Activated CD4-positive, alpha-beta T cell treated with anti-CD3 and anti-CD28 coated beads, Interleukin-10, Interleukin-2, amounts not matched to agents 100 ng/mL and 50 ng/mL, durations not matched to agents 16 hours and 8 hours (primary cell): ENCODE data around the gene TLX2.
"Not testable (repeated sequence)": the region's sequence is repeated elsewhere in the genome, so short reads cannot be mapped to it uniquely, and the experiment has no call there.

Source experiments
- DNase-seq: peaks from one replicate; pipeline ENCODE4 v3.0.0-alpha.2; 2020

TLX2 gene

GRCh38 chr2:74514368-74515270 lies at the start of gene TLX2:
Gene TLX2 (plus strand): TSS chr2:74514450. CDS start chr2:74514807, 357 bp downstream.
- no peak for DNase-seq

GRCh38 chr2:74470742-74471141 lies 43.5 kb upstream of the TLX2 start:
- DNase-seq = not testable (repeated sequence)

GRCh38 chr2:74471332-74472065 lies 42.8 kb upstream of the TLX2 start:
- no peak for DNase-seq

GRCh38 chr2:74472086-74472944 lies 41.9 kb upstream of the TLX2 start, which contains the start of gene MRPL53:
Gene MRPL53 (minus strand): TSS chr2:74472680. CDS start chr2:74472660, 20 bp downstream.
- peak; percentile 97 for DNase-seq

- no peak for DNase-seq
Measured at GRCh38 chr2:74472945-74473258, 41.3 kb upstream of the TLX2 start.

GRCh38 chr2:74474481-74474880 lies 39.8 kb upstream of the TLX2 start:
- DNase-seq = no peak

- no peak for DNase-seq
Measured at GRCh38 chr2:74474899-74475298, 39.4 kb upstream of the TLX2 start.

DNA sequence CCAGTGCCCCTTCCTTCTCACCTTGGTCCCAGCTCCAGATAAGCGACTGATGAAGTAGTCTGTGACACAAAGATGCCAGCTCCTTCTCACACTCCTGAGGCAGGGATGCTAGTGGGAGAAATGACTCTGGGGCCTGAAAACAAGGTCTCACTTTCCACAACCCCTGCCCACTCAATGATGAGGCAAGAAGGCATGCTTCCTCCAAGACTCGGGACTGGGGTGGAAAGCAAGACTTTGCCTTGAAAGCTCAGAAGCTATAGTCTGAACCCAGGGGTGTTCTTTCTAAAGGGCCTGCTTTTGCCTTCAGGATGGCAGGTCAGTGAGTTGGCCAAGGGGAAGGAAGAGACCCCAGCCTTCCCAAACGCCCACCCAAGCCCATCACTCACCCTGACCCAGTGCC lies 32.8 kb upstream of the TLX2 start:
- DNase-seq = no peak

DNA sequence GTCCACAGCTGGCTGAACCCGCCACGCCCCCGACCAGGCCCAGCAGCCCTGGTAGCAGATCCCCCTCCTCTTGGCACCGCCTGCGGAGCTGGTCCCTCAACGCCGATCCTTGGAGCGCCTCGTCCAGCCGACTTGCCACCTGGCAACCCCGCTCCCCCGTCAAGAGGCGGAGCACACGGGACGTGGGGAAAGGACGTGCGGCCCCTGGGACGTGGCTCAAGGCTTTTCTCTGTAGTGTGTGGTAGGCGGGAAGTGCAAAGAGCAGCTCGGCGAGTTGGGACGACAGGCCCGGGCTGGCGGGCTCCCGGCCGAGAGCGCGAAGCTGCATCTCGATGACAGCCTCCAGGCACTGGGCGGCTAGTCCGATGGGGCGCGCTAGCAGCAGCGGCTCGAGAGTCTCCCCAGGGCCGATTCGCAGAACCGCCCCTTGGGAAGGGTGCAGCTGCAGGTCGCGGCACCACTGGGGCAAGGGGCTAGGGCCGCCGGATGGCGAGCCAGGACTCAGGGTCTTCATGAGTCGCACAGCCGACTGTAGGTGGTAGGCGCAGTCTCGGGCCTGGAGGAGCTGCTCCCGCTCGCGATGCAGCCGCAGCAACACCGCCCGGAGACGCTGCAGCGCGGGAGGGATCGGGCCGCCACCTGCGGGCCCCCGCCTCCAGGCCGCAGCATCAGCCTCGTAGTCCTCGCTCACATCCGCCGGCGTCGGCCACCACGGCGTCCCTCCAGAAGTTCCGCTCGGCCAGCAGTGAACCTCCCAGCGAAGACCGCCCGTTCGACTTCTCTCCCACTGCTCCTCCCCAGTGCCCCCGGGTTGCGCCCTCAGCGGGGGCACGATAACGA lies 32.1 kb upstream of the TLX2 start:
- peak; percentile 69 for DNase-seq

DNA sequence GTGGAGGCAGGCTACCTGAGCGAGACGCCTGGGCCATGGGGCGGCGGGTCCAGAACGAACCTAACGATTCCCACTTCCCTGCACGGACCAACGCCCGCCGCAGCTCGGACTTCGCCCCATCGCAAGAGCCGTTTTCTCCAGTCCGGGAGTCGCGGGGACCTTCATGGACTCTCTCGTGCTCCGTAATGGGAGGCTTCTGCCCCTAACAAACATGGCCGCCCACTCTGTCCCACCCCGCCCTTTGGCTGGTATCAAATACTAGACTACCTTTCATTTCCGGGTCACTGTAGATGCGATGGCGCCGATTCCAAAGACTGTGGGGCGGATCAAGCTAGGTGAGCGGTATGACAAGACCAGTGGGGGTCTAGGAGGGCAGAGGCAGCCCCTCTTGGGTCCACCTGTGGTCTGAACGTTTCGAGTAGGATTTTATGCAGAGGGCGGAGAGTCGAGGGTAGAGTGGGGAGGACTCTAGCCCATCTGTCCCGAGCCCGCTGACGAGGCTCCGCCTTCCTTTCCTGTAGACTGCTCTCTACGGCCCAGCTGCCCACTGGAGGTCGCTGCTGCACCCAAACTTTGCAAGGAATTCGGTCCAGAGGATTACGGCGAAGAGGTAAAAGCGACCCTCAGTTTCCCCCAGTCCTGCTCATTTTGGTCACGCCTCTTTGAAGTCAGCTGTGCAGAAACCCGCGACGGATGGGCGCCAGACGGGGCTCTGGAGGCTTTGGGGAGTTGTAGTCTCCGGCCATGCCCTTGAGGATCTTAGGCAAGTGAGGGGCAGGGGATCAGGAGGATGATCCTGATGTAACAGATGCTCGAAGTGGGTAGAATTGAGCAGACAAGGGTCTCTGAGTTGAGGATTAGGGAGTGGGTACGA lies 31.2 kb upstream of the TLX2 start, which contains the start of the genes CCDC142 and TTC31:
Gene CCDC142 (minus strand): TSS at position 198 of the 874 bp plus-strand sequence. CDS start 161 bp downstream, at position 37.
Gene TTC31 (plus strand): TSS at position 281 of the 874 bp plus-strand sequence. CDS start 15 bp downstream, at position 296.
- peak; percentile 95 for DNase-seq

DNA sequence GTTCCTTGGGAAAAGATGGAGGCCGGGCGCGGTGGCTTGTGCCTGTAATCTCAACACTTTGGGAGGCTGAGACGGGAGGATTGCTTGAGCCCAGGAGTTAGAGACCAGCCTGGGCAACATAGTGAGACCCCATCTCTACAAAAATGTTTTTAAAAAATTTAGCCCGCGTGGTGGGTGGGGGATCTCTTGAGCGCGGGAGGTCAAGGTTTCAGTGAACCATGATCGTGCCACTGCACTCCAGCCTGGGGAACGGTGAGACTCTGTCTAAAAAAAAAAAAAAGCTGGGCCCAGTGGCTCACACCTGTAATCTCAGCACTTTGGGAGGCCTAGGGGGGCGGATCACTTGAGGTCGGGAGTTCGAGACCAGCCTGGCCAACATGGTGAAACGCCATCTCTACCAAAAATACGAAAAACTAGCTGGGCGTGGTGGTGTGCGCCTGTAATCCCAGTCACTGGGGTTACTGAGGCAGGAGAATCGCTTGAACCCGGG lies 30.5 kb upstream of the TLX2 start:
- not testable (repeated sequence) for DNase-seq

DNA sequence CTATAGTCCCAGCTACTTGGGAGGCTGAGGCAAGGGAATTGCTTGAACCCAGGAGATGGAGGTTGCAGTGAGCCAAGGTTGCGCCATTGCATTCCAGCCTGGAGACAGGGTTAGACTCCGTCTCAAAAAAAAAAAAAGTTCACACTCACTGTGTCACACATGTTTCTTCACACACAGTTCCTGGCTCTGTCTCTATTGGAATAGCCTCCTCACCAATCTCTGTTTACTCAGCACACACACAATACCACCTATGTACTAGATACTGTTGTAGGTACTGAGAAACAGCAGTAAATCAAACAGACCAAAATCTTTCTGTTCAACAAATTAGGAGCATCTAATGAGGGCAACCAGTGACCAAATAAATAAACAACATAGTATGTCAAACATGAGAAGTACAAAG lies 28.1 kb upstream of the TLX2 start:
- no peak for DNase-seq

GRCh38 chr2:74488643-74489481 lies 25.4 kb upstream of the TLX2 start:
- no peak for DNase-seq

DNA sequence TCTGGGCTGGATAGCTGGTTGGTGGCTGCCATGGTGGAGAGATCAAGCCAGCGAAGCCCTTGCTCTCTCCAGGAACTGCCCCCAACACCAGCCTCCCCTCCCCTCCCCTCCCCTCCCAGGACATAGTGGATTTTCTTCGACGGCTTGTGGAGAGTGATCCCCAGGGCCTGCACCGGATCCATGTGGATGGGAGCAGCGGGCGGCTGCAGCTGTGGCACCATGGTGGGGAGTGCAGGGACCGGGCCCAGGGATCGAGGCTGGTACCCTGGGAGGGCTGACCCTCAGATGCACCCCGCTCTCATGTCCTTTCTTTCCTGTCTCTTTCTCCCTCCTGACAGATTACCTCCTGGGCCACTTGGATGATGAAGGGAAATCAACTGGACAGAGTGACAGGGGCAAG lies 24.3 kb upstream of the TLX2 start:
- DNase-seq = no peak

DNA sequence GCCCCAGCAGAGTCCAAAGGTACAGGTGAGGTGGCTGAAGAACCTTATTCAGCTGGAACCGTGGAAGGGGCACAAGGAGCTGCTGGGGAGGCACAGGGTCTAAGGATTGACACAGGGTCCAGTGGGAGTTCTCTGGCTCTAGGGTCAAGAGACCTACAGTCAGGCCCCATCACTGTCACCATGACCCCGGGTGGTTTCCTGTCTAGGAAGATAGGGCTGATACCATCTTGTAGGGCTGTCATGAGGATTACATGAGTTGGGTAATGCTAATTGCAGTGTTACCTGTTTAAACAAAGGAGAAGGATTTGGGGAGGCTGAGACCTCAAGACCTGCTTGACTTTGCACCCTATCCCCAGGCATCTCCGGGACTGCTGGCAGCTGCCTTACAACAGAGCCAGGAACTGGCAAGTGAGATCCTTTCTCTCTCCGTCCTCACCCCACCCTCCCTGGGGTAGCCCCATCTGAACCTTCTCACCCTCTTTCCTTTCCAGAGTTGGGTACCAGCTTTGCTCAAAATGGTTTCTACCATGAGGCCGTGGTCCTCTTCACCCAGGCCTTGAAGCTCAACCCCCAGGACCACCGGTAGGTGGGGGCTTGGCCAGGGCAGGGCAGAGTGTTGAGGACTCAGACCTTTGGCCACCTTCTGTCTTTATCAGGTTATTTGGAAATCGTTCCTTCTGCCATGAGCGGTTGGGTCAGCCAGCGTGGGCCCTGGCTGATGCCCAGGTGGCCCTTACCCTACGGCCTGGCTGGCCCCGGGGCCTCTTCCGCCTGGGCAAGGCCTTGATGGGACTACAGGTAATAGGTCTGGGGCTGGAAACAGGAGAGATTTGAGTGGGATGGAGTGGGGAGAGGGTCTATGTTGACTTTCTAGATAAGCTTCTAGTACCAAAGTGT lies 22.4 kb upstream of the TLX2 start:
- no peak for DNase-seq

- no peak for DNase-seq
Measured at GRCh38 chr2:74493546-74493945, 20.7 kb upstream of the TLX2 start.

DNA sequence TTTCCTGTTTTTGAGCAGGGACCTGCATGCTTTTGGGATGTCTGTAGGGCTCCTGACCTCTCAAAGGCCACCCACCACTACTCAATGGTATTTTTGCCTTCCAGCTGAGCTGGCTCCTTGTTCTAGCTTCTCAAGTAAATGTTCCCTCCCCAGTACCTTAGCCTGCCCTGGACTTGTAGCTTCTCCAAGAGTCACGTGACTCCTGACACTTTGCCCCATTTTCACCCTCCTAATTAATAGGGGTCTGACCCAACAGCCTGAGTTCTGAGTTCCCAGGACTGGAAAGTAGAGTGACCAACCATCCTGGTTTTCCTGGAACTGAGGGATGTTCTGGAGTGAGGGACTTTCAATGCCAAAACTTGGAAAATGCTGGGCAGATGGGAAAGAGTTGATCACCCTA lies 18.8 kb upstream of the TLX2 start:
- no peak for DNase-seq

GRCh38 chr2:74496997-74497776 lies 17.1 kb upstream of the TLX2 start:
- no peak for DNase-seq
